GM10266 (cell line): ENCODE data around the gene TTPAL.
A peak's percentile ranks its signal among the peaks of the same experiment; 100 is the strongest.

Source experiments
- DNase-seq: peaks from one replicate; pipeline ENCODE4 v3.0.0; 2012; ENCODE audit errors: extremely low spot score
- TF ChIP-seq, protein P1 (sequence below): IDR thresholded peaks from 2 replicates; pipeline ENCODE4 v1.5.1; 2012; ENCODE audit warnings: mild to moderate bottlenecking, low read depth; ENCODE audit not compliant: control insufficient read depth, insufficient read depth; ENCODE audit errors: missing control alignments

TTPAL gene

DNA sequence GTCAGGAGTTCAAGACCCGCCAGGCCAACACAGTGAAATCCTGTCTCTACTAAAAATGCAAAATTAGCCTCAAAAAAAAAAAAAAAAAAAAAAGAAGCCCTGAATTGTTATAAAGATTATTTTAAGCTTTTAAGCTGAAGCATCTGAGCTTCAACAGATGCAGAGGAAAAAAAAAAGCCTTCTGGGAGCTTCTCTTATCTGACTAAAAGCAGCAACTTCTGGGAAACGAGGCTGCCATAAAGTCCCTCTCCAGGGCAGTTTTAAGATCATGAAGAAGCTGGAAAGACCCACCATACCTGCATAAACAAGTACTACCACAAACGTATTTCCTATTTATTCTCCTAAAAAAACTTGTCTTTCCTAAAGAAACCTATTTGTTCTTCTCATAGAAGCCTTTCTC is 42.6 kb downstream of the TTPAL start:
- TF ChIP-seq, protein P1, sequence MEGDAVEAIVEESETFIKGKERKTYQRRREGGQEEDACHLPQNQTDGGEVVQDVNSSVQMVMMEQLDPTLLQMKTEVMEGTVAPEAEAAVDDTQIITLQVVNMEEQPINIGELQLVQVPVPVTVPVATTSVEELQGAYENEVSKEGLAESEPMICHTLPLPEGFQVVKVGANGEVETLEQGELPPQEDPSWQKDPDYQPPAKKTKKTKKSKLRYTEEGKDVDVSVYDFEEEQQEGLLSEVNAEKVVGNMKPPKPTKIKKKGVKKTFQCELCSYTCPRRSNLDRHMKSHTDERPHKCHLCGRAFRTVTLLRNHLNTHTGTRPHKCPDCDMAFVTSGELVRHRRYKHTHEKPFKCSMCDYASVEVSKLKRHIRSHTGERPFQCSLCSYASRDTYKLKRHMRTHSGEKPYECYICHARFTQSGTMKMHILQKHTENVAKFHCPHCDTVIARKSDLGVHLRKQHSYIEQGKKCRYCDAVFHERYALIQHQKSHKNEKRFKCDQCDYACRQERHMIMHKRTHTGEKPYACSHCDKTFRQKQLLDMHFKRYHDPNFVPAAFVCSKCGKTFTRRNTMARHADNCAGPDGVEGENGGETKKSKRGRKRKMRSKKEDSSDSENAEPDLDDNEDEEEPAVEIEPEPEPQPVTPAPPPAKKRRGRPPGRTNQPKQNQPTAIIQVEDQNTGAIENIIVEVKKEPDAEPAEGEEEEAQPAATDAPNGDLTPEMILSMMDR, result no peak
- DNase-seq, result no peak

DNA sequence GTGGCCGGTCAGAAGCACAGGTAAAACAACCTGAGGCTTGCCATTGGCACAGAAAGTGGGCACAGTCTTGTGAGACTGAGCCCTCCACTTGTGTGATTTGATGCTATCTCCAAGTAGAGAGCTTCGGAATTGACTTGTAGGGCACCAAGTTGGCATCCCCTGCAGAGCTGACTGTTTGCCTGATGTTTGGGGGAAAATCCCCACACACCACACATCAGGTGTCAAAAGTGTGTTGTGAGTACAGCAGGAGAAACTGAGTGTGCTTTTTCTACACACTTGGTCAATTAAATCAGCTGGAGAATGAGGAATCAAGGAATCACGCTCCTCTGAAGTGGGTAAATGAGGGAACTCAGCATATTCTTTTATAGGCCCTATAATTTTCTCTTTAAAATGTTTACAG is 45.2 kb downstream of the TTPAL start:
- DNase-seq, result no peak
- TF ChIP-seq, protein P1, result no peak

DNA sequence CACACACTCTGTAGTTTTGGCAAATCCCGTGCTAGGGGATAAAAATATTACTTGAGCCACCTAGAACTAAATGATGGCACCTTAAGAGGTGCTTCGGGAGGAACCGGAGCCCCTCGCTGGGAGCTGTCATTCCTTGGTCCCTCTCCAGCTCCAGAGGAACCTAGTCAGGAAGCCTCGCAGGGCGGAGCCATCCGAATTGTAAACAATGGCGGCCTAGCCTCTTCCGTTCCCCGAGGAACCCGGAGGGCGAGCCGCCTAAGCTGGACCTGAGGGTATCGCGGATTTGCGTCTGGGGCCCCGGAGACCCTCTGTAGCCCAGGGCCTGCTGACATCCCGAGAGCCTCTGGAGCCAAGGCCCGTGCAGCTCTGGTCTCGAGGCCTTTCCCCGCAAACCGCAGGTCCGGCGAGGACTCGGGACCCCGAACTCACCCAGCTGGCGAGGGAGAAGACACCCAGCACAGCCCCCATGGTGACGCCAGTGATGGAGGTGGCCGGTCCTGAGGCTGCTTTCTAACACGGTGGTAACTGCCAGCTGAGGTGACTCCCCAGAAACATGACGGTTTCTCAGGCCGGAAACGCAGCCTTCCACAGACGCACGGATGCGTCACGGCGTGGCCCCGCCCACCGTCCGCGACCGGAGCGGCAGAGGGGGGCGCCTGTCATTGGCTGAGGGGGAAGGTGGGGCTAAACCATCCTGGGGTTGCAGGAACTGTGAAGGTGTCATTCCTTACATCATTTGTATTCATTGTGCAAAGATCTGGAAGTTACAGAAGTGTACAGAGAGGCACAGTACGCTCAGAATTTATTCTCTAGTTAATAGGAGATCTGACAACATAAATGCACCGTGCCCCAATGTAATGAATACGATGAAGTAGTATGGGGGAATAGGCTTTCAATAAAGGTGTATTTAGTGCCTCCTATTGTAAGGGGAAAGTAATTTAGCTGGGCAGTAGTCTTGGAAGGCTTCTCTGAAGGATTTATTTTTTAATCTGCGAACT is 46.1 kb downstream of the TTPAL start, which contains the start of gene SERINC3:
TSS of gene SERINC3 (minus strand) at position 587 of the 998 bp plus-strand sequence. CDS start at position 468, 119 bp downstream.
- peak; percentile 94 for DNase-seq
- TF ChIP-seq, protein P1, result peak; percentile 13

DNA sequence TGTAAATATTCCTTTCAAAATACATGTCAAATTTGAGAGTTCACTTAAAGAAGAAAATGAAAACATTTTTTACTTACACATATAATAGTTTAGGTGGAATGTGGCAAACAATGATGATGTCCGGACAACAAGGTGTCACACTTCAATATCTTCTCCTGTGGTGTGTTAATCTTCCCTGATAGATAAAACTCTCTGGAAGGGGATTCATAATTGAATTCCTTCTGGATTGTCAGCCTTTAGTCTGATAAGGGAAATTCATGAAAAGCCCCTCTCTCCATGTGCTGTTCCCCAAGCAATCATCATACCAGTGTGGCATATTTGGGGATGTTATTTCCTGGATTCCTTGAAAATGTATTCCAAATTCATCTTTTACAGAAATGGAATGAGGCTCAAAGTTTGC is 47.2 kb downstream of the TTPAL start:
- DNase-seq, result no peak
- TF ChIP-seq, protein P1, result no peak

DNA sequence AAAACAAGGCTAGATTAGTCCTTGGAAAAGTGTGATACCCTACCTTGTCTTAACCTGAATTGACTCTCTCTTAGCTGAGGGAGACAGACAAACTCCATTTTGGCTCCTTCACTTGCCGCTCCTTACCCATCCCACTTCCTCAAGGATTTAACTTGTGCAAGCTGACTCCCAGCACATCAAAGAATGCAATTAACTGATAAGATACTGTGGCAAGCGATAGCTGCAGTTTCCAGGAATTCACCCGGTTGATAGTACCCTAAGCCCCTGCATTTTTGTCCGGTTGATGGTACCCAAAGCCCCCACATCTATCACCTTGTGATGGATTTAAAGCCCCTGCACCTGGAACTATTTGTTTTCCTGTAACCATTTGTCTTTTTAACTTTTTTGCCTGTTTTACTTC is 48.1 kb downstream of the TTPAL start:
- DNase-seq, result no peak
- TF ChIP-seq, protein P1, result no peak

DNA sequence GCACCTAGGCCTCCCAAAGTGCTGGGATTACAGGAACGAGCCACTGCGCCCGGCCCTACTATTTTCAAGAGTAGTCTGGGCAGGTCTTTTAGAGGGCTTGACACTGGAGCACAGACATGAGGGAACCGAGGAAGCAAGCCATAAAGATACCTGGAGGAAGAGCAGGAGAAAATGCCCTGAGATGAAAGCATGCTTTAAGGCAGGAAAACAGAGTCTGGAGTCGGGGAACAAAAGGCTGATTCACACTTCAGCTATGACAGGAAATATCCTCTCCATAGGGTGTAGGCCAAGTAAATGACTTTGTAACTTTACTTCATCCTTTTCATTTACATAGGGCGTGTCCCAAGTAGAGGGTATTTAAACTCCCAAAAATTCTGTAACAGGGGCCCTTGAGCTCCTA is 50.5 kb downstream of the TTPAL start:
- no peak for DNase-seq
- TF ChIP-seq, protein P1, result no peak

DNA sequence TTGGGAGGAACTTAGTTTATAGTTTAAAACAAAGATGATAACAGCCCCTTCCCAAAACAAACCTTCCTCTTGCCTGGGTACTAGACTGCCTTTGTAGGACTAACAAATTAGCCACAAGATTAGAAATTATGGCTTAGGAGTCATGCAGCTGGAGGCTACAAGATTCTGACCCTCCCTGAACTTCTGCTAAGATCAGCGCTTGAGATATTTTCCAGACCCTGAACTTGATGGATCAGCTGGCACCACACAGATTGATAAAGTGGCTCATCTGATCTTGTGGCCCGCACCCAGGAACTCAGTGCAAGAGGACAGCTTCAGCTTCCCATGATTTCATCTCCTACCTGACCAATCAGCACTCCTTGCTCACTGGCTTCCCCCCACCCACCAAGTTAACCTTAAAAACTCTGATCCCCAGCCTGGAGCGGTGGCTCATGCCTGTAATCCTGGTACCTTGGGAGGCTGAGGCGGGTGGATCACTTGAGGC is 52.1 kb downstream of the TTPAL start:
- no peak for DNase-seq
- TF ChIP-seq, protein P1, result no peak
